ENCODE results near the gene TM4SF4.

Gene TM4SF4

GRCh38 chr3:149481056-149481455, 6.6 kb downstream of the TM4SF4 start:
- ChIA-PET POLR2A (no interaction called here), CTCF (interaction anchor here (0.6 to 6.8 kb wide), 28 partner anchors 8 to 526 kb away, joined by 3 to 54 read pairs (median 5); partner anchors contain the start of gene TM4SF1)
- no peak overlapping the region for H3K4me3 ChIP-seq (ENCODE audit: low read depth, low read length)
- TF ChIP-seq CTCF (IDR thresholded peaks at IDR 0.05; ENCODE audit: insufficient read depth, low read length, missing control alignments), result no peak
- no peak for DNase-seq (ENCODE audit: low read depth, low spot score)

- CTCF ChIA-PET, result interaction anchor here (0.7 to 6.8 kb wide), 18 partner anchors 8 to 527 kb away, joined by 3 to 54 read pairs (median 5); partner anchors contain the start of gene TM4SF1
- H3K4me3 ChIP-seq (ENCODE audit: low read depth, low read length), result no peak overlapping the region
- TF ChIP-seq CTCF (IDR thresholded peaks at IDR 0.05; ENCODE audit: insufficient read depth, low read length, missing control alignments), result no peak
- POLR2A ChIA-PET, result no interaction called here
- DNase-seq (ENCODE audit: low read depth, low spot score), result no peak
Observed at GRCh38 chr3:149481491-149481890, 7.0 kb downstream of the TM4SF4 start.

GRCh38 chr3:149486726-149487125, 12.2 kb downstream of the TM4SF4 start:
- no peak for DNase-seq (ENCODE audit: low read depth, low spot score)
- TF ChIP-seq CTCF (IDR thresholded peaks at IDR 0.05; ENCODE audit: insufficient read depth, low read length, missing control alignments), result no peak
- POLR2A ChIA-PET, result no interaction called here
- CTCF ChIA-PET, result interaction anchor here (1.0 to 1.9 kb wide), 7 partner anchors 9 to 531 kb away, joined by 3 to 5 read pairs (median 4); no protein-coding TSS in a partner anchor
- no peak overlapping the region for H3K4me3 ChIP-seq (ENCODE audit: low read depth, low read length)

- POLR2A ChIA-PET, result no interaction called here
- no peak for TF ChIP-seq CTCF (IDR thresholded peaks at IDR 0.05; ENCODE audit: insufficient read depth, low read length, missing control alignments)
- no peak overlapping the region for H3K4me3 ChIP-seq (ENCODE audit: low read depth, low read length)
- DNase-seq (ENCODE audit: low read depth, low spot score), result no peak
- CTCF ChIA-PET, result interaction anchor here (0.9 to 4.9 kb wide), 16 partner anchors 8 to 532 kb away, joined by 3 to 47 read pairs (median 8); partner anchors contain the start of gene TM4SF4
Observed at GRCh38 chr3:149487598-149488197, 13.2 kb downstream of the TM4SF4 start.

- ChIA-PET CTCF (interaction anchor here (0.9 to 4.9 kb wide), 21 partner anchors 9 to 370 kb away, joined by 3 to 47 read pairs (median 5); partner anchors contain the start of gene TM4SF4), POLR2A (no interaction called here)
- no peak overlapping the region for H3K4me3 ChIP-seq (ENCODE audit: low read depth, low read length)
- DNase-seq (ENCODE audit: low read depth, low spot score), result no peak
- TF ChIP-seq CTCF (IDR thresholded peaks at IDR 0.05; ENCODE audit: insufficient read depth, low read length, missing control alignments), result peak; percentile 55
Observed at GRCh38 chr3:149489060-149489690, 14.7 kb downstream of the TM4SF4 start.

GRCh38 chr3:149490260-149490971, 15.9 kb downstream of the TM4SF4 start:
- POLR2A ChIA-PET, result no interaction called here
- no peak for DNase-seq (ENCODE audit: low read depth, low spot score)
- CTCF ChIA-PET, result interaction anchor here (0.5 to 4.9 kb wide), 21 partner anchors 11 to 408 kb away, joined by 3 to 47 read pairs (median 4); no protein-coding TSS in a partner anchor
- no peak for TF ChIP-seq CTCF (IDR thresholded peaks at IDR 0.05; ENCODE audit: insufficient read depth, low read length, missing control alignments)
- no peak overlapping the region for H3K4me3 ChIP-seq (ENCODE audit: low read depth, low read length)
